Occipital lobe (tissue), 2 donors: Measurements from ENCODE around the gene CSDE1. TPM values are rescaled to one million over a fixed set of nuclear protein-coding genes. Genes with fewer than 3 reads are reported as not detected.
A peak's percentile ranks its signal among the peaks of the same experiment; 100 is the strongest.

ENCODE experiments used
- DNase-seq: peaks from one replicate; lab custom pipeline; 2025; lab: John Stamatoyannopoulos, UW
- total RNA-seq: library from RNA; depleted of rRNA; stranded (reverse); fragments of >200 nt; gene quantifications from one replicate; pipeline ENCODE4 v1.2.3, GENCODE V29; 2014

CSDE1 gene
- total RNA-seq, 1 donor from 2014 or later, result 794 TPM

DNA sequence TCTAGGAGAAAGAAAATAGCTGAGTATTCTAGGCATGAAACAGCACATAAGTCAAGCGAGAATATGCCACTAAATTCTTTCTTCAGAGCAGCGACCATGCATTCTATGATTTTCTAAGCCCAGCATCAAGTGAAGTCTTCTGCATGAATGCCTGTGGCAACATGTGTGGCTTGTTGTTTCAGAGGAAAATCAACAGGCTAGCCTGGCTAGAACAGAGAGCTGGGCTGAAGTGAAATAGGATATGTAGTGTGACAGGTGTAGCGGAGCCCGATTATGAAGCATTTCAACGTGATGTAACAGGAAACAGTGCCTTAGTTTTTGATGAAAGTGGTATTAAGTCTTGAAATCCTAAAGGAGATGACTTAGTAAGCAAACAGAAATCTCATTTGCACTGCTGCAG is 7.0 kb downstream of the CSDE1 start:
- no peak for DNase-seq

DNA sequence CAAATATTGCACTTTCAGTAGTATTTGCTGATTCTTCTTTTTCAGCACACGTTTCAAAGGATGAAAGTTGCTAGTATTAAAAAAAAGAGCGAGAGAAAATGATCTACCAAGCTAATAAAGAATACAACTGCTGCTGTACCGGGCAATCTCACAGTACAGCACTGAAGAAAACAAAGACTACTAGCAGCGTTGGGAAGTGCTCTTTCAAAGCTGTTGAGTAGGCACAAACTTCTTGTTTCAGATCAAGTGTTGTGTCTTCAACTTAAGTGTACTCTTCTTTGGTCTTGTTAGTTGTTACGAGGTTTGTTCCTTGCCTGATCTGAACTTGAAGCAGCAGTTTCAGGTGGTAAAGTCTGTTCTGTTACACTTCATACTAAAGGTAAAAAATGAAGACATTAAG is 7.9 kb downstream of the CSDE1 start:
- no peak for DNase-seq

DNA sequence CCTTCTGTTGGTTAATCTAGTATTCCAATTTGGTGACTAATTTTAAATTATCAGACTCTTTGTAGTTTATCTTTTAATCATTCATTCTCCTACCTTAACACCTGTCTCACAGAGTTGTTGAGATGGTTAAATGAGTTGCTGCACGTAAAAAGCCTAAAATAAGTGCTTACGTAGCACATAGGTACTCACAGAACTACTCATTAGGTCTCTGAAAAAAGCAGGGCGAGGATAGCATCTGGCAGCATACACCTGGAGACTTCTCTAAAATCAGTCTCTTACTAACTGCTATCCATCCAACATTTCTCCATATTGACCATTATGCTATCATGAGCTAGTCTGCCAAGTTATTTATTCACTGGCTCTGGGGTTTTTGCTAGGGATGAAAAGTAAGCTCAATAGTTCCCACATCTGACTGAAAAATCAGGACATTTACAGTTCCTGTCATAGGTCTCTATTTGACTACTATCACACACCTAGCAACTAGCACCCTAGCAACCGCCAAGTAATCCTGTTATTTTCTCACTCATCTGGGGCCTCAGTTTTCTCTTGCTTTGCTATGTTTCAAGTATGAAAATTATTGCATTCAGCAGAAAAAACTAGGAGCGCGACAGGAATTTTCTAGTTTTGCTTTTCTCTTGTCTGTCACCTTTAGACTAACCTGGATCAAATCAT is 11.2 kb downstream of the CSDE1 start:
- no peak for DNase-seq

DNA sequence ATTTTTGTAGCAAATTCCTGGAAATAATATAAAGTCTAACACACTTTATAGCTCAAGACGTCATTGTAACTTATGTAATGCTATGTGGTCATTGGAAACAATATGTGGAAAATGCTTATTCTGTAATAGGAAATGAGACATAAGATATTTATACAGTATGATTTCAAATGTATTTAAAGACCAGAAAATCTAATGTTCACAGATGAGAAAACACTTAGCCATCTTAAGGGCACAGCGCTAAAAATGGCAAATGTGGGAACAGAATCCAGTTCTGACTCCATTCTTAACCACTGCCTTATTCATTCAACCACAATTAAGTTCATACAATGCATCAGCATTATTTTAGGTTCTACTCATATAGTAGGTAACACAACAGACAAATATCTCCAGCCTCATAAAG is 12.5 kb downstream of the CSDE1 start:
- DNase-seq, result no peak

DNA sequence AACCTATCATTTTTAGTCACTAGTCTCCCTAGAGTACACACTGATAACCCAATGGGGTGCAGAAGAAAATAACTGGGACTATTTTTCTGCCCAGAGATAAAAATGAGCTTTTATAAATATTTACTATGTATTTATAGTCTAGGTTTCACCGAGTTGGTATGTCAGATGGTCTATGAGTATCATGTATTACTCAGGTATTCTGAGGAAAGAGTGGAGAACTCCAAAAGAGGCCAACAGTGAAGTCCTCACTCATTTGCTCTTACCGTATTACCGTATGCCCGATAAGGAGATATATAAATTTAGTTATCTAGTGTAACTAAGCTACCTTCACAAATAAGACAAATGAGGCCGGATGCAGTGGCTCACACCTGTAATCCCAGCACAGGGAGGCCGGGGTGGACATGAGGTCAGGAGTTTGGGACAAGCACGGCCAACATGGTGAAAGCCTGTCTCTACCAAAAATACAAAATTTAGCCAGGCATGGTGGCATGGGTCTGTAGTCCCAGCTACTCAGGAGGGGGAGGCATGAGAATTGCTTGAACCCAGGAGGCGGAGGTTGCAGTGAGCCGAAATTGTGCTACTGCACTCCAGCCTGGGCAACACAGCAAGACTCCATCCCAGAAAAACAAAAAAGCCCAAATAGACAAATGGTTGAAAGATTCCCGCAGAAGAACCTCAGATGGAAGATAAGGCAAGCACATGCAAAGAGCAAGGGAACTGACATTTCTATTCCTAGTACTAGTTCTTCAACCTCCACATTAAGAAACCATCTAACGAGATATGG is 15.6 kb downstream of the CSDE1 start:
- no peak for DNase-seq

DNA sequence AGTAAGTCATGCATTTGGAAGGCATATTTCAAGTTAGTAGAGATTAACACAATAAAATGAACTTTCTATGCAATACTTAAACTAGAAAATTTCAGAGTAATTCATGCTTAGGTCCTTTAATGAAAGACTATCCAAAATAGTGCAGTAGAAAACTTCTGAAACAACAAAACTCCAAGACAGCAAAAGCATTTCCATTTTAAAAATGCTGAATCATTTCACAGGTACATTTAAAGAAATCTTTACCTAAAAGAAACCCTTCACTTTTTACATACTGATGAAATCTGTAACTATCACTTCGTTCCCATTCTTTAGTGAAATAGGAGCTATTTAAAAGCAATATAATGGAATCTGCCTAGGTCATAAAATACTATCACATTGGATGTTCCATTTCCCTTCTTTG is 17.5 kb downstream of the CSDE1 start:
- no peak for DNase-seq

DNA sequence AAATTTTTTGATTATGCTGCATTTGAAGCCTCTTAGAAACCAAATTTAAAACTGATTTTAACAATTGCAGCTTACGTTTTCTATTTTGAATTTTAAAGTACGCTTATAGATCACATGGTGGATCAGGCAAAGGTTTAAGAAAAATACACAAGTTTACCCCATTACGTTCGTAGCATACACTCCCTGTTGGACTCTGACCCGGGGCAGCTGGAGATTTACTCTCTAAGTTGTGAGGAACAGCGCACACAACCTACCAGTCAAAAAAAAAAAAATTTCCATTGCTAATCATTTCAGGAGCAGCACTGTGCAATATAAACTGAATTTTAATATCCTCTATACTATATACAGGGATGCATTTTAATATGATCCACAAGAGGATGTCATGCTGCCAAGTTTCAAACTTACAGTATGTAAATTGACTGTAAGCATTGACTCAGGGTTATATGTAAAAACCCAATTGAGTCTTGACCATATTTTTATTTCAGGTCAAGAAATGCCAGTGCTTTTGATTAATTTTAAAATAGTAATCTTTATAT is 20.4 kb downstream of the CSDE1 start:
- no peak for DNase-seq

DNA sequence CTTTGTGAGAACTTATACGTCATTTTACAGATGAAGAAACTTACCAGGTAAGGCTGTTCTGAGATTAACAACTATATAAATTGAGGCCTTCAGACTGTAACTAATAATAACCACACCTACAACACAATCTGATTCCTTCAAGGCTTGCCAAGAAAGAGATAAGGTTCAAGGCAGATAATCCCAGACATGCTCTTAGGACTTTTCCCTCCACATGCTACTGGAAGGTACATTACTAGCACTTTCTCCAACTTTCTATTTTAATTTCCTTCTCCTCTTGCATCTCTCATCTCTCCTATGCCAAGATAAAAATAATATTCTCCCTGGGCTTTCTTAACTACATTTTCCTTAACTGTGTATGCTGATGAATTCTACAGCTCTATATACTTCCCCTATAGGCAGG is 22.3 kb downstream of the CSDE1 start:
- no peak for DNase-seq

DNA sequence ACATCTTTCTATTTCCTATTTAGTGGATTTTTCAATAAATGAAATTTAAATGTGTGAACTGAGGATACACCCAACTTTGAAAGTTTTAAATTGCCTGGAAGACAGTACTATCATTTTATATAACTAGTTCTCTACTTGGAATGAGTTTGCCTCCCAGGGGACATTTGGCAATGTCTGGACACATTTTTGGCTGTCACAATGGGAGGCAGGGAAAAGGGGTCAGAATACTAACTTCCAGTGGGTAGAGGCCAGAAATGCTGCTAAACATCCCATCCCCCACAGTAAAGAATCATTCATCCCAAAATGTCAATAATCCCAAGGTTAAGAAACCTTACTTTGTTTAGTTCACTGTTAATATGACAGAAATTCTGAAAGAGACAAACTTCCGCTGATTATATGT is 28.0 kb downstream of the CSDE1 start:
- DNase-seq, result no peak

DNA sequence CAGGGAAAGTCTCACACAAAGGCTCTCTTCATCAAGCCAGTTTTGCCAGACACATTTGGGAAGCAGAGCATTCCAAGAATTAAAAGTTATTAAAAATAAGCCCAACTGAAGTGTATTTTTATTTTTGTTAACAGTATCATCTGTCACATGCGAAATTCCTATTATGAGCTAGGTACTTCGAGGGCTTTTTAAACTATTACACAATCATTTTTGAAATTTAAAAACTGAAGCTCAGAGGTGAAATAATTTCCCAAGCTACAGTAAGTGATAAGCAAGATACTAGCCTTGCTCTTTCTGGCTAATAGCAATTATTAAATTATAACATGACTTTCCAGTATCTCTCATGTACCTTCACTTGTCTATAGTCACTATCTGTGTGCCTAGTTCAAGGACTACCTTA is 29.2 kb downstream of the CSDE1 start:
- no peak for DNase-seq

DNA sequence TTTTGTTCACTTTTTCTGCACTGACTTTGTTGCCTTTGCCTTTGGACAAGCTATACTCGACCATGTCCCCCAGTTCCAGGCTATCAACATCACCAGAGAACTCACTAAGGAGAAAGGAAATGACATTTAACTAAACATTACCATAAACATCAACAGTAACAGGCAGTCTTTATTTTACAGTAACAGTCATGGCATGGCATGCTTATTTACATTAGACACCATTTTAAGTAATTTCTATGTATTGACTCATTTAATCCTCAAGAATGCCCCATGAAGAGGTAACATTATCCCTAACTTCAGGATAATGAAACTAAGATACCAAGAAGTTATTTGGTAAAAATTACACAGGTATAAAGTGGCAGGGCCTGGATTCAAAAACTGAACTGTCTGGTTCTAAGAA is 32.6 kb downstream of the CSDE1 start:
- DNase-seq, result no peak

DNA sequence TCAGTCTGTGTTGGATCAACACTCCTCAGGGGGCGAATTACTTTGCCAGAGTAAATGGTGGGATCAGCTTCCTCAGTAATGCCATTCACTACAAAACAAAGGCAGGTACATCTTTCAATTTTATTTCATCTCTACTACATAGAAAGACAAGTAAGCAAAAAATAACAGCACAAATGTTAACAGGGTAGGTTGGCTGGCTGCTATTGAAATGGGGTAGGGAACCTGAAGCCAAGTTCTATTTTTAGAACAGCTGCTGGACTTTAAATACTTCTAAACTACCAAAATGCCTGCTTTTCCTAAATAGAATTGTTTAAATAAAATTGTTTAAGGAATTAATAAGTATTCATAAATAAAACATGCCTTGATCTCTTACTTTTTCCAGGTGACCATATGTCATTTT is 33.9 kb downstream of the CSDE1 start:
- no peak for DNase-seq

DNA sequence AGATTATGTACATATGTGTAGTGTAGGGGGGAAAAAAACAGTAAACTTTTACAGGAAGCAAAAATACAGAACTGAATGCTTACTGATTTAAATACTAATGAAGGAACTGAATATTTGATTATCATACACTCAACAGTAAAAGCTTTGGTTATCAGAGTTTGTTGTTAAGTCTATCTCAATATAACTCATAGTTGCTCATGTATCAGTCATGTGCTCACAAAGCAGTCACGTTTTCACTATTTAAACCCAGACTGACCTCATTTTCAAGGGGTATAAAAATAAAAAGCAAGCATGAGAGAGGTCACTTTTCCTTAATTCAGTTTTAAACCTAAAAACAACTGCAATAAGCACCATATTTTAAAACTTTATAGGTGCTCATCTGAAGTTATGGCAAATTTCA is 34.3 kb downstream of the CSDE1 start:
- DNase-seq, result no peak

DNA sequence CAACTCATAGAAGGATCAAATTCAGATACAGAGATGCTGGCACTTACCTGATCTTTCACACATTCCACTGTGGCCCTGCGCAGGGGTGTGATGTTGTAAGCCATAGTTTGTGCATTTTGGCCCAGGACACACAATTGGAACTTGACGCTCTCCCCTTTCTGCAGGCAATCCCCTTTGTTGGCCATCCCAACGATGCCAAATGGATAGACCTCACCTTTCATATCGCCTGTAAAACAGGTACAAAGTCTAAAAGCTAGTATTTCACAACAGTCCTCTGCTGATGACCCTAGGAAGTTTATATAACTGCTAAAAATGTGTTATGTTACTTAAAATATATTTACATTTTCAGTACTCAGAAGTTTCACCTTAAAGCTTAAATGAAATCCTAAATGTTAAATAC is 37.3 kb downstream of the CSDE1 start:
- DNase-seq, result no peak

DNA sequence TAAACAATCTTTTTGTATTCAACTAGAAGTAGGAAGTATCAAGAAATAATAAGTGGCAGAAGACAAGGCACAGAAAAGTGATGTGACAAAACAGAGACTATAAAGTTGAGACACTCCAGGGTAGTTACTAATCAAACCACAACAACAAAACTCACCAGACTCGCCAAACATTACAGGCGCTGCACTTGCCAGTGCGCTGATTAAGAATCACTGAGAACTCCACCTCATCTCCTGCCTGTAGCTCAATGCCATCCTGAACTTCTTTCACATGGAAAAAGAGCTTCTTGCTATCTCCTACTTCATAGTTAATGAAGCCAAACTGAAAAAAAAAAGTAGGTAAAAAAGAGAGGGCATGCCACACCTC is 38.4 kb downstream of the CSDE1 start:
- DNase-seq, result no peak

DNA sequence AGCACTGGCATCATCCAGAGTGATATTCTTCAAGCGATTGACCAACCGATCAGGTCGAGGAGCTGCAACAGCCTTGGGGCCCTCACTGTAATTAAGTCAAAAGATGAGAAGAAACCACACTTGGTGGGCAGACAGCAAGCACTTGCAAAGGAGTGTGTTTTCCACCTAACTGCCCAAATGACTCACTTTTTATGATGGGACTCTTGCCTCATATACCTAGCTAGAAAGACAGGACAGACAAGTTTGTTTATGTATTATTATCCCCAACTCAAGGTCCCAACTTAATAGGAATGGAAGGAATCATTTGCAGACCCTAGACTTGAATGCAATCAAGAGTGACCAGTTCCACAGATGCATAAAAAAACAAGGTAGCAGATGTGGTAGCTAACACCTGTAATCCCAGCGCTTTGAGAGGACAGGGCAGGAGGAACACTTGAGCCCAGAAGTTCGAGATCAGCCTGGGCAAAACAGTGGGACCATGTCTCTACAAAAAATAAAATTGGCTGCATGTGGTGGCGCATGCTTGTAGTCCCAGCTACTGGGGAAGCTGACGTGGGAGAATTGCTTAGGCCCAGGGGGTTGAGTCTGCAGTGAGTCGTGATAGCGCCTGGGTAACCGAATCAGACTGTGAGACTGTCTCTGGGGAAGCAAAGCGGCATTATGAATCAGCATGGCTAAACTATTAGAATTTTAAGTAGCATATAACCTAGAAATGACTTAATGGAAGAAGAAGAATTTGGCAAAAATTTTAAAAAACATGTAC is 38.9 kb downstream of the CSDE1 start:
- DNase-seq, result no peak

DNA sequence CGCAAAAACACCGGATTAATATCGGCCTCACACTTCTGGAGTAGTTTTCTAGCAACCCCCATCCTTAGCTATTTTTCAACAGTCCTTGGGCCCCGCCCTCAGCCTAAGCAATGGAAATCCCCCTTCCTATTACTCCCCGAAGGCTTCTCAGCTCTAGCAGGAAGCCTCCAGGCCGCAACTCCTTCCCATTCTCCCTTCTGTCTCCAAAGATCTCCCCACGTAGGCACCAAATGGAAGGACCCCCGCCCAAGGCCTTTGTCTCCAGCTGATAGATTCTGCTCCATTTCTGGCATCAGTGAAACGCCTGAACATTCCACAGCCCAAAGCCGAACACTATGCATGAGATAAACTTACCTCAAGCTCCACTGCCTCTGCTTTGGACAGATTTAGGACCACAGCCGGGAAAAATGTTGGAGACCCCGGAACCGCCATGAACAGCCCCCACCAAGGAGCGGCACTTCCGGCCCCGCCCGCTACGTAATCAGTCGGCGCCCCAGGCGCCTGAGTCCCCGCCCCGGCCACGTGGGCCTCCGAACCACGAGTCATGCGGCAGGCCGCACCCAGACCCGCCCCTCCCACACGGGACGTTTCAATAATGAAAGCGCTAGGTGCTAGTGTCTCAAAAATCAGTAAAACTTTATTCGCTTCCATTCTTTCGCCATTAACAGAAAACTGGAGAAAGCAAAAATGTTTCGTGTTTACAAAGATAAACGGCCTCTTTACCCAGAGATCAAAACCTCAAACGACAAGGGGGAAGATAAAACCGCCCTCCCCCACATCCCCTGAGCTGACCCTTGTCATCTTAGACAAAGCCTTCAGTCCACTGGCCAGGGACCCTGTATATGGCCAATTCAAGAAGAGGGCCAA is 41.2 kb downstream of the CSDE1 start, which contains the start of gene NRAS:
Gene NRAS (minus strand): TSS at position 468 of the 867 bp plus-strand sequence. CDS start 611 bp downstream, outside the sequence.
- DNase-seq, result peak; percentile 86

DNA sequence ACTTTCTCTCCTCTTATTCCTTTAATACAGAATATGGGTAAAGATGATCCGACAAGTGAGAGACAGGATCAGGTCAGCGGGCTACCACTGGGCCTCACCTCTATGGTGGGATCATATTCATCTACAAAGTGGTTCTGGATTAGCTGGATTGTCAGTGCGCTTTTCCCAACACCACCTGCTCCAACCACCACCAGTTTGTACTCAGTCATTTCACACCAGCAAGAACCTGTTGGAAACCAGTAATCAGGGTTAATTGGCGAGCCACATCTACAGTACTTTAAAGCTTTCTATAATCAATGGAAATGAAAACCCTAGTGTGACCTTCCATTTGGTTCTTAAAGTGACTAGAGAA is 41.9 kb downstream of the CSDE1 start:
- DNase-seq, result no peak

DNA sequence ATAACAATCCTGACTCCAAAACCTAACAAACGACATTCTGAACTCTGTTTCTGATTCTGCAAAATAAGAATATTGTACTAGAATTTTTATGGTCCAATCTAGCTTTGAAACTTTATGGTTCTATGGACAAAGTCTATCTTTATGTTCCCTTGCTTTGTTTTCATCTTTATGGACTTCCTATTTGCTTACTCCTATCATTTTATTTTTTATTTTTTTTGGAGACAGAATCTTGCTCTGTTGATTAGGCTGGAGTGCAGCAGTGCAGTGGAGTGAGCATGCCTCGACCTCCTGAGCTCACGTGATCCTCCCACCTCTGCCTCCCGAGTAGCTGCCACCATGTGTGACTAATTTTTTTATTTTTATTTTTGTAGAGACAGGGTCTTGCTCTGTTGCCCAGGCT is 44.8 kb downstream of the CSDE1 start:
- DNase-seq, result no peak

DNA sequence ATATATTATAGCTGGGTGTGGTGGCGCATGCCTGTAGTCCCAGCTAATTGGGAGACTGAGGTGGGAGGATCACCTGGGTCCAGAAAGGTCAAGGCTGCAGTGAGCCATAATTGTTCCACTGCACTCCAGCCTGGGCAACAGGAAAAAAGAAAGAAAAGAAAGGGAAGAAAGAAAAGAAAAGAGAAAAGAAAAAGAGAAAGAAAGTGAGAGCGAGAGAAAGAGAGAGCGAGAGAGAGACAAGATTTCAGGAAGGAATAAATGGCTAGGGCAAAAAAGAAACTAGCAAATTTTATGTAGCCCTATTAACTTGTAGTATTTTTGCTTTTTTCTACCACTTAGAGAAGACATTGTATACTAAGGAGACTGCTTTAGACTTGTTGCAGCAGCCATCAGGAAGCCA is 47.4 kb downstream of the CSDE1 start:
- DNase-seq, result no peak

DNA sequence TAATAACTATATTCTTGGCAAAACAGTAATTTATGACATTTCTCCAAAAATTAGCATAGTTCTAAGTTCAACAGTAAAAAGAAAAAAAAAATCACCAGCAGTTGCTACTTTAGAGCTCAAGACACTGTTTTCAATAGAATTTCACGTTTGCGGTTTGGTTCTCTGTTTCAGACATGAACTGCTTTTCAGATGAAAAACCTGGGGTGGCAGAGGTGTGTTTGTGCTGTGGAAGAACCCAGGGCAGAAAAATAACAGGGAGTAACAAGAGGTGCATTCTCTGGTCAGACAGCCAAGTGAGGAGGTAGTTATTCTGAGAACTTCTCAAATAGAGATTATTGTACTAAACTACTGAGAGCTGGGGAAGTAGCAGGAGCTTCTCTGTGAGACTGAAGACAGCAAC is 50.2 kb downstream of the CSDE1 start:
- DNase-seq, result no peak
